Endodermal cell (in vitro differentiated cells): Measurements from ENCODE around the gene MICU2. TPM values are rescaled to one million over a fixed set of nuclear protein-coding genes. Genes with fewer than 3 reads are reported as not detected.

Experiments
- DNase-seq: peaks from one replicate; pipeline ENCODE4 v3.0.0-alpha.2; 2017
- H3K27ac ChIP-seq: 2 replicates; pipeline ENCODE4 v1.5.1; 2013; ENCODE audit warnings: mild to moderate bottlenecking, low read depth, low read length, moderate library complexity
- H3K27me3 ChIP-seq: 2 replicates; pipeline ENCODE4 v1.6.1; 2013; ENCODE audit warnings: mild to moderate bottlenecking, low read length, moderate library complexity; ENCODE audit not compliant: insufficient read depth, control insufficient read depth, poor library complexity, severe bottlenecking
- H3K36me3 ChIP-seq: 2 replicates; pipeline ENCODE4 v1.7.0; 2013; ENCODE audit warnings: mild to moderate bottlenecking, low read length, moderate library complexity; ENCODE audit not compliant: control insufficient read depth, insufficient read depth
- H3K4me1 ChIP-seq: one replicate; pipeline ENCODE4 v1.7.0; 2013; ENCODE audit warnings: low read length; ENCODE audit not compliant: control insufficient read depth, insufficient read depth
- H3K4me3 ChIP-seq: 2 replicates; pipeline ENCODE4 v1.5.1; 2013; ENCODE audit warnings: mild to moderate bottlenecking, low read length, moderate library complexity
- H3K9ac ChIP-seq: 2 replicates; pipeline ENCODE4 v1.6.1; 2013; ENCODE audit warnings: mild to moderate bottlenecking, low read length, moderate library complexity; ENCODE audit not compliant: poor library complexity, severe bottlenecking; ENCODE audit errors: extremely low read depth
- H3K9me3 ChIP-seq: 2 replicates; pipeline ENCODE4 v1.6.1; 2013; ENCODE audit warnings: mild to moderate bottlenecking, low read length, moderate library complexity; ENCODE audit not compliant: control insufficient read depth
- H3K27ac Mint-ChIP-seq: 2 replicates; pipeline ENCODE4 v1.8.0; 2020; ENCODE audit warnings: mixed read lengths
- H3K27me3 Mint-ChIP-seq: 2 replicates; pipeline ENCODE4 v1.8.0; 2021; ENCODE audit warnings: mild to moderate bottlenecking, mixed read lengths; ENCODE audit not compliant: insufficient read depth
- H3K36me3 Mint-ChIP-seq: 2 replicates; pipeline ENCODE4 v1.8.0; 2020; ENCODE audit warnings: low read depth, mixed read lengths
- H3K4me1 Mint-ChIP-seq: 2 replicates; pipeline ENCODE4 v1.8.0; 2020; ENCODE audit warnings: mixed read lengths
- H3K4me3 Mint-ChIP-seq: 2 replicates; pipeline ENCODE4 v1.8.0; 2020; ENCODE audit warnings: mild to moderate bottlenecking, moderate library complexity, mixed read lengths
- H3K9me3 Mint-ChIP-seq: 2 replicates; pipeline ENCODE4 v1.8.0; 2020; ENCODE audit warnings: mild to moderate bottlenecking, mixed read lengths
- WGBS, 2 experiments: methylation state at CpG; one replicate each; pipeline versions ENCODE4 v1.1.5 to v1.1.7; 2013; ENCODE audit warnings: missing lambda C conversion rate in 2 of 2, mixed read lengths in 1 of 2; ENCODE audit not compliant: insufficient coverage in 1 of 2, insufficient read length in 1 of 2; 5-methylcytosine and 5-hydroxymethylcytosine counted together
- total RNA-seq, 2 donors: library from RNA; stranded (reverse); fragmentation: NEBNext Ultra II Directional in 1 of 2; extraction: Animal tissue kit (Norgen Biotek cat#: 25700) in 1 of 2; gene quantifications; 2 replicates in 1 of 2; 3 replicates in 1 of 2; pipeline ENCODE4 v1.2.1, GENCODE V29; 2021
- TF ChIP-seq, protein P1 (sequence below): fragments of 200-600 bp; sonication (generic); conservative IDR thresholded peaks from 2 replicates; pipeline ENCODE4 v1.5.0; 2021; ENCODE audit warnings: antibody characterized with exemption, mild to moderate bottlenecking

Gene MICU2
- total RNA-seq, 2 donors from 2014 or later = 39.1 to 45.7 TPM

DNA sequence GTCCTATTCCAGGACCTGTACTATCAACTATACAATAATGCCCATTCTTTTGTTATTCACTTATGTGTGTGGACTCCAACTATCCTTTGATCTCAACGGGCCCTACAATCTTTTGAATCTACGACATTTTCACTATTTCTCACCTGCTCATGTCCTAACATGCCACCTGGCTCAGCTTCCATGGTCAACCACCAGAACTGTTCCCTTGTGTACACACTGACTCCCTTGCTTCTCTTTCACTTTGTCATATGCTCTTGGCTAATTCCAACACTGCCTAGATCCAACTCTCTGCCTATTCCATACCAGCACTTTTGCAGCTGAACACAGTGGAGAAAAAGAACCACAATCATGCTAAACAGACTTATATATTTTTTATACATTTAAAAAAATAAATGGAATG, 53.1 kb downstream of the MICU2 start:
- Histone ChIP-seq H3K27ac (no peak overlapping the region), H3K4me1 (no peaks in the 10 kb centered on the region), H3K36me3 (no peaks in the 10 kb centered on the region), H3K9ac (no peak overlapping the region), H3K4me3 (no peak overlapping the region), H3K9me3 (no peaks in the 10 kb centered on the region), H3K27me3 (no peaks in the 10 kb centered on the region)
- H3K27me3 Mint-ChIP-seq = no peaks in the 10 kb centered on the region
- TF ChIP-seq, protein P1, sequence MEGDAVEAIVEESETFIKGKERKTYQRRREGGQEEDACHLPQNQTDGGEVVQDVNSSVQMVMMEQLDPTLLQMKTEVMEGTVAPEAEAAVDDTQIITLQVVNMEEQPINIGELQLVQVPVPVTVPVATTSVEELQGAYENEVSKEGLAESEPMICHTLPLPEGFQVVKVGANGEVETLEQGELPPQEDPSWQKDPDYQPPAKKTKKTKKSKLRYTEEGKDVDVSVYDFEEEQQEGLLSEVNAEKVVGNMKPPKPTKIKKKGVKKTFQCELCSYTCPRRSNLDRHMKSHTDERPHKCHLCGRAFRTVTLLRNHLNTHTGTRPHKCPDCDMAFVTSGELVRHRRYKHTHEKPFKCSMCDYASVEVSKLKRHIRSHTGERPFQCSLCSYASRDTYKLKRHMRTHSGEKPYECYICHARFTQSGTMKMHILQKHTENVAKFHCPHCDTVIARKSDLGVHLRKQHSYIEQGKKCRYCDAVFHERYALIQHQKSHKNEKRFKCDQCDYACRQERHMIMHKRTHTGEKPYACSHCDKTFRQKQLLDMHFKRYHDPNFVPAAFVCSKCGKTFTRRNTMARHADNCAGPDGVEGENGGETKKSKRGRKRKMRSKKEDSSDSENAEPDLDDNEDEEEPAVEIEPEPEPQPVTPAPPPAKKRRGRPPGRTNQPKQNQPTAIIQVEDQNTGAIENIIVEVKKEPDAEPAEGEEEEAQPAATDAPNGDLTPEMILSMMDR = no peak
- WGBS, 2 experiments = 87 to 96% methylated on average over 2 of the region's 2 CpGs
- peaks cover 14% of the 10 kb centered on the region for H3K9me3 Mint-ChIP-seq
- peaks cover 21% of the 10 kb centered on the region for H3K36me3 Mint-ChIP-seq
- H3K27ac Mint-ChIP-seq = no peak overlapping the region
- DNase-seq = no peak
- H3K4me1 Mint-ChIP-seq = no peaks in the 10 kb centered on the region
- no peak overlapping the region for H3K4me3 Mint-ChIP-seq

DNA sequence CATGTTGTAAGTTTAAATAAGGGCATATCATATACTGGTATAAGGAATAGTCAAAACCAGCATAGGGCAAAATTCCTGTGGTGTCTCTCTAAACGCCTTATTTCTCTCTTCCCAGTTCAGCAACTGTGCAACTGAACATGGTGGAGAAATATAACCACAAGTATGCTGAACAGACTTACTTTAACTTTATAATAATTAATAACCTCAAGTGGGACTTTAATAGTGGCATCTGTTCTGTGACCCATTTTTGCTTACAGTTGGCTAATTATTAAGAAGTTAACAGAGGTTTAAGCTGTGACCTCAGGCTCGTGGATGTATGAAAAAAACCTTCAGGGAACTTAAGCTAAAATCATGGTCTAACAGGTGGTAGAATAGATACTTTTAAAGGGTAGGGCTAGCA, 54.3 kb downstream of the MICU2 start:
- Mint-ChIP-seq H3K4me3 (no peak overlapping the region), H3K27ac (no peak overlapping the region), H3K27me3 (no peaks in the 10 kb centered on the region), H3K36me3 (peaks cover 31% of the 10 kb centered on the region), H3K4me1 (no peaks in the 10 kb centered on the region), H3K9me3 (peaks cover 14% of the 10 kb centered on the region)
- Histone ChIP-seq H3K4me1 (no peaks in the 10 kb centered on the region), H3K9ac (no peak overlapping the region), H3K36me3 (peaks cover 9% of the 10 kb centered on the region), H3K27ac (no peak overlapping the region), H3K4me3 (no peak overlapping the region), H3K9me3 (no peaks in the 10 kb centered on the region), H3K27me3 (no peaks in the 10 kb centered on the region)
- 95% methylated on average over 2 of the region's 2 CpGs; no CpG with 5 or more reads in 1 of the 2 experiments for WGBS, 2 experiments
- no peak for DNase-seq
- TF ChIP-seq, protein P1 = no peak

DNA sequence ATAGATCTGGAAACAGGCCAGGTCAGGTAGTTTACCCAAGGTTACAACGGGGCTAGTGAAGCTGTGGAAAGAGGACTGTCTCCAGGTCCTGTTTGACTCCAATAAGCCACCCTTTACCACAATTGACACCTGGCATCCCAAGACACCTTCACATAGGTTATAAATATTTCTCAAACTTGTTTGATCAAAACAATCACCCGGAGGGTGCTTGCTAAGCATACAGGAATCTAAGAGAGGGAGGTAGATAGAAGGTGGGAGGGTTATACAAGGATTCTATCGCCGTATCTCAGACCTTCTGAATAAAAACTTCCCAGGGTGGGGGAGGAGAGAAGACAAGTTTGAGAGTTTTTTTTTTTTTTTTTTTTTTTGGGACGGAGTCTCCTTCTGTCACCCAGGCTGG, 55.4 kb downstream of the MICU2 start:
- H3K36me3 Mint-ChIP-seq = peaks cover 23% of the 10 kb centered on the region
- no peaks in the 10 kb centered on the region for H3K27me3 Mint-ChIP-seq
- no peaks in the 10 kb centered on the region for H3K4me1 ChIP-seq
- DNase-seq = no peak
- no peaks in the 10 kb centered on the region for H3K27me3 ChIP-seq
- no peaks in the 10 kb centered on the region for H3K4me1 Mint-ChIP-seq
- H3K9ac ChIP-seq = no peak overlapping the region
- H3K27ac Mint-ChIP-seq = no peak overlapping the region
- WGBS, 2 experiments = 99% methylated on average over 5 of the region's 5 CpGs; no CpG with 5 or more reads in 1 of the 2 experiments
- TF ChIP-seq, protein P1 = no peak
- no peak overlapping the region for H3K4me3 ChIP-seq
- no peak overlapping the region for H3K4me3 Mint-ChIP-seq
- H3K27ac ChIP-seq = no peak overlapping the region
- peaks cover 14% of the 10 kb centered on the region for H3K9me3 Mint-ChIP-seq
- H3K36me3 ChIP-seq = peaks cover 10% of the 10 kb centered on the region
- no peaks in the 10 kb centered on the region for H3K9me3 ChIP-seq
